Activated effector memory CD4-positive, alpha-beta T cell treated with Interleukin-2 at 50 U/mL for 16 hours (primary cell): ENCODE measurements around the gene TAMALIN.

Source experiments
- DNase-seq: peaks from one replicate; pipeline ENCODE4 v3.0.0-alpha.2; 2020

The TAMALIN gene

DNA sequence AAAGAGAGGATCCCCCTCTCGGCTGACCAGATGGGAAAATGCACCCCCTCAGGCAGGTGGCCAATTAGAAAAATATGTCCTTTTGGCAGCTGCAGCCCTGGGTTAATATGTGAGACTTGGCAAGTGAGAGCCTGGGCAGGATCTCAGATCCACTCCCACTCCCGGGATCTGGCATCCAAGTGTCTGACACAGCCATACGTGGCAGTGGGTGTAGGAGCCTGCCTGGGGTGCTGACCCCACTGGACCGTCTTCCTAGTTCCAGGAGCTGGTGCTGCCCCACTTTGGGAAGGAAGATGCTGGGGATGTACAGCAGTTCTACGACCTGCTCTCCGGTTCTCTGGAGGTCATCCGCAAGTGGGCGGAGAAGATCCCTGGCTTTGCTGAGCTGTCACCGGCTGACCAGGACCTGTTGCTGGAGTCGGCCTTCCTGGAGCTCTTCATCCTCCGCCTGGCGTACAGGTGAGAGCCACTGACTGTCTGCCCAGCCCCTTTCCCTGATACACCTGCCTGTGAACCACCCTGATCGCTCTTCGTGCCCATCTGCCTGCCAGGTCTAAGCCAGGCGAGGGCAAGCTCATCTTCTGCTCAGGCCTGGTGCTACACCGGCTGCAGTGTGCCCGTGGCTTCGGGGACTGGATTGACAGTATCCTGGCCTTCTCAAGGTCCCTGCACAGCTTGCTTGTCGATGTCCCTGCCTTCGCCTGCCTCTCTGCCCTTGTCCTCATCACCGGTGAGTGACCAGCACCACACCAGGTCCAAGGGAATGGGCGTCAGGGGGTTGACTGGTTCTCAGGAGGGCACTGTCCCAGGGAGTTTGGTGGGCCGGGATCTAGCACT, 50.3 kb downstream of the TAMALIN start:
- DNase-seq: no peak

DNA sequence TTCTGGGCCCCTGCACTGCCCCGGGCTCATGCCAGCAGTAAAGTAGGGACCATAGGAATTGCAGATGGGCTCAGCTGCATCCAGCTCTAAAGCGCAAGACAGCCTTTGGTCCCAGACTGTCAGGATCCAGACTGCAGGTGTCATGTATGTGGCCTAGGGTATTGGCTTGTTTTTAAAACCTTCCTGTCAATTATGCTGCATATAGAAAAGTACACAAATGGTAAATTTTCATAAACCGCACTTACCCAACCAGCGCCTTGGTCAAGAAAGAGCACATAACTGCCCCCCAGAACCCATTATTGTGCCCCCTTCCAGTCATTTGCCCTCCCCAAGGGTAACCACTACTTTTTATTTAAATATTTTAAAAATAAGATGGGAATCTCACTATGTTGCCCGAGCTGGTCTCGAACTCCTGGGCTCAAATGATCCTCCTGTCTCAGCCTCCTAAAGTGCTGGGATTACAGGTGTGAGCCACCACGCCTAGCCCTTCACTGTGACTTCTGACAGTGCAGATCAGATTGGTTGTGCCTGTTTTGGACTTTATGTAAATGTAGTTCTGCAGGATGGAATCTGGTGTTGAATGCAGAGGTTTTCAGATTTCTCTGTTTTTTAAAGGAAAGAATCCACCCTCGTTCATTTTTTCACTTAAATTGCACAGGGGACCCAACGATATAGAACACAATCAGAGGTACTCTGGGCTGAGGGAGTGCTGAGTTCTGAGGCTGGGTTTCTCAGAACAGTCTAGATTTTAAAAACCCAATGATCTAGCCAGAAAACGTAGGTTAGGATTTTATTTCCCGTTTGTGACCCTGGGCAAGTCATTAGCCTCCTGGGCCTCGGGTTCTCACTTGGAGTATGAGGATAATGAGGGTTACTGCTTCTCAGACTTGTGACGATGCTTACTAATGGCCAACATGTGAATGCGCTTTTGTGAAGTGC, 51.2 kb downstream of the TAMALIN start:
- DNase-seq: no peak

DNA sequence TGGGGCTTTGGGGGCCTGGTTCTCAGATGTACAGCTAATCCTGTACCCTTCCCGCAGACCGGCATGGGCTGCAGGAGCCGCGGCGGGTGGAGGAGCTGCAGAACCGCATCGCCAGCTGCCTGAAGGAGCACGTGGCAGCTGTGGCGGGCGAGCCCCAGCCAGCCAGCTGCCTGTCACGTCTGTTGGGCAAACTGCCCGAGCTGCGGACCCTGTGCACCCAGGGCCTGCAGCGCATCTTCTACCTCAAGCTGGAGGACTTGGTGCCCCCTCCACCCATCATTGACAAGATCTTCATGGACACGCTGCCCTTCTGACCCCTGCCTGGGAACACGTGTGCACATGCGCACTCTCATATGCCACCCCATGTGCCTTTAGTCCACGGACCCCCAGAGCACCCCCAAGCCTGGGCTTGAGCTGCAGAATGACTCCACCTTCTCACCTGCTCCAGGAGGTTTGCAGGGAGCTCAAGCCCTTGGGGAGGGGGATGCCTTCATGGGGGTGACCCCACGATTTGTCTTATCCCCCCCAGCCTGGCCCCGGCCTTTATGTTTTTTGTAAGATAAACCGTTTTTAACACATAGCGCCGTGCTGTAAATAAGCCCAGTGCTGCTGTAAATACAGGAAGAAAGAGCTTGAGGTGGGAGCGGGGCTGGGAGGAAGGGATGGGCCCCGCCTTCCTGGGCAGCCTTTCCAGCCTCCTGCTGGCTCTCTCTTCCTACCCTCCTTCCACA, 52.0 kb downstream of the TAMALIN start:
- no peak for DNase-seq

DNA sequence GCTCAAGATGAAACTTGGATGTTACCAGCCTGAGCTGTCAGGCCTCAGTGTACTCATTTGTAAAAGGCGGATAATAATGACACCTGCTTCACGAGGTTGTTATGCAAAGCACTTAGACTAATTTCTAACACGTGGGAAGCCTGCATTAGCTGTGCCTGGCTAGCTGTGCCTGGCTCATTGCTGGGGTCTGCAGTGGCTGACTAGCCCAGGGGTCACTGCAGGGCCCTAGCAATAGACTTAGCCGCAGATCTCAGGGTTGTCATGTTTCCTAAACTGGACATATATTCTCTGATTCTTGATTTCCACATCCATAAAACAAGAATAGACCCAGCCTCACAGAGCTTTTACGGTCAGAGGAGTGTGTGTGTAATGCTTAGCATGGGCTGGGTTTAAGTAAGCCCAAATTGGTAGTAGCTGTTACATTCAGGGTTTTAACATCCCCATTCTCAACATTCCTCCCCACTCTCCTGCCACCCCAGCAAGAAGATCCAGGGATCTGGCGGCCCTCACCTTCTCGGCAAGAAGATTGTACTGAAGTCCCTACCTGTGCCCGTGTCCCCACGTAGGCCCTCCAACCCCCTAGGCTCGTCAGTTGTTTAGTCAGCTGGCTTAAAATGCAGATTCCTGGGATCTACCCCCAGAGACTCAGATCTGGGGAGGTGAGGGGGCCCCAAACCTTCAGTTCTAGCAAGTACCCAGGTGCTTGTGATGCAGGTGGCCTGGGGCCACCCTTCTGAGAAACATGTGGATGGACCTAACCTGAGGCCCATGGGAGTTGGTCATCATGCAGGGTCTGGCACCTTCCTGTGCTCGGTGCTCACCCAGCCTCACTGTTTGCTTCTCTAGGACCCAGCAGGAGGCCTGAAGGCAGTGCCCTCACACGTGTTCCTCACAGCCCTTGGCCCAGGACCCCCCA, 53.1 kb downstream of the TAMALIN start:
- no peak for DNase-seq

DNA sequence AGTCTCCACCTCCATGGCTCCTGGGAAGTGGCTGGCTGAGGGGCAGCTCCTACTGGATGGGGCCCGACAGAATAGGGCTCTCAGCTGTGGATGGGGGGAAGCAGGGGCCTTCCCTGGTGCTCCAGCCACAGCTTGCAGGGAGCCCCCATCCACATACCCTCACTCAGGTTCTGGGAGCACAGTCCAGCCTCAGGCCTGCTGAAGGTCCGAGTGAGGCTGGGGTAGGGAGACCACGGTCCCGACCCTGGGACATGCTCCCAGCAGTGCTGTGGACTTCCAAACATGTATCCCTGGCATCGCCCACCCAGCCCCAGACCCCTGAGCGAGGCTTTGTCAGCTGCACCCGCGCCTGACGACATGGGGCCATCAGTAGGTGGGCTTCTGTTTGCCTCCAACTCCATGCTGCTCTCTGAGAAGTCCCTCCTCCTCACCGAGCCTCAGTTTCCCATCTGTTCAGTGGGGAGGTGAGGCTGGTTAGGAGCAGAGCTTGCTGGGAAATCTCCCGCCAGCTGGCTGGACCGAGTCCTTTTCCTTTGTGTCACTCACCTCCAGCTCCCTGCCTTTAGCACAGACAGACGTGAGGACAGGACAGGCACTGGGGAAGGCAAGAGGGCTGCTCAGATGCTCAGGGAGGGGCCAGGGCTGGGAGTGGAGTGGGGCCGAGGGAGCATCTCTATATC, 53.9 kb downstream of the TAMALIN start:
- no peak for DNase-seq

DNA sequence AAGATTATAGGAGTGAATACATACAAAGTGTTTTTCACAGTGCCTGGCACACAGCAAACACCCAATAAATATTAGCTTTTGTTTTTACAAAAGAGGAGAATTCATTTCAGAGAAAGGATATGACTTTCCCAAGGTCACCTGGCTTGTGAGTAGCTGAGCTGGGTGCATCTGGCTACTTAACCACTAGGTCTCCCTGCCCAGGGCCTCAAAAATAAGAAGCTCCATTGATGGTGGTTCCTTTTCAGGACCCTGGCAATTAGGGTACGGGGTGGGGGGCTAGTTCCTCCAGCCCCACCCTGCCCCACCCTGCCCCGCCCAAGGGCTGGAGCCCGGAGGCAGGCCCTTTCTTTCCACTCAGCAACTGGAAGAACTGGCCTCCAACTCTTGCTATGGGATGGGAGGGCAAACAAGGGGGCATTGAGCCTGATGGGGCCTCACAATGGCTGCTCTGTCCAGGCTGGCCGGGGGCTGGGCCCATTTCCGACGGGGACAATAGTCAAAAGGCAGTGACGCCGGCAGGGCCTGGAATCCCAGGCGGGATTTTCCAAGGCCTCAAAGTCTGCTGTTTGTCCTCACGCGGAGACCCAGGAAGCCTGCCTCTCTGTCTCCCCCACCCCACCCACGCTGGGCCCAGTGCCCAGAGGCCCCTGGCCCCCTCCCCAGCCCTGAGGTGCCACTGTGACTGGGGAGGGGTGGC, 54.9 kb downstream of the TAMALIN start:
- DNase-seq: no peak

DNA sequence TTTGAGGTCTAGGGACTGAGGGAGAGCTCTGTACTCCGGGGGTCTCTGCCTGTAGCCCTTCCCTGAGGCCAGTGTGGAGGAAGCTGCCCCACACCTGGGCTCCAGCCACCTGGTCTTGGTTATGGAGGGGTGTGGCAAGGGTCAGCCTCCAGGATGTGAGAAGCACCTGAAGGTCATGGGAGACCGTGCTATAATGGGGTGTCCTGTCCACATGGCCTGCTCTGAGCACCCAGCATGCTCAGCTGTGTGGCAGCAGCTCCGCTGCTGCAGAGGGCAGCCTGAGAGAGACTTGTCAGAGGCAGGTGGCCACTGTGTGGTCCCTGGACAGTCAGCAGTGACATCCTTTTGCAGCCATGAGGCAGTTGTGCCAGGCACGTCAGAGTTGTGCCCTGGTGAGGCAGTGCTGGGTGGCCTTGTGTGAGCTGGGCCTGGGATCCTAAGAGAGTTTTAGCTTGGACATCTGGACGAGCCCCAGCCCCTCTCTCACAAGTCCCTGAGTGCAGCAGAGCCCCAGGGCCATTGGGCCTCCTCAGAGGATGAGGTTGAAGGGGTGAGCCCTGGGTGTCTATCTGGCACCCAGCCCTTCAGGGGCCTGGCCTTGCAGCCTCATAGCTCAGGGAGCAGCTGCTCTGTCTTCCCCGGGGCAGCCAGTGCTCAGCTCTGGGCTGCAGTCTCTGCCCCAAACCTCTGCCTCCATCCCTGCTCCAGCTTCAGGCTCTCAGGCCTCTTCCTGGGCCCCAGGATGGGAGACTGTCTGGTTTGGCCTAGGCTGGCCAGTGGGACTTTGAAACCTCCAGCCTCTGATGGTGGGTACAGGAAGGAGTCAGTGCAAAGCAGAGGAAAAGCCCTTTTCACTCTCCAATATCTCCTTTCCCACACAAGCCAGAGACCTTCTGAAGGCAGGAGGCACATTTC, 55.7 kb downstream of the TAMALIN start:
- DNase-seq: no peak

DNA sequence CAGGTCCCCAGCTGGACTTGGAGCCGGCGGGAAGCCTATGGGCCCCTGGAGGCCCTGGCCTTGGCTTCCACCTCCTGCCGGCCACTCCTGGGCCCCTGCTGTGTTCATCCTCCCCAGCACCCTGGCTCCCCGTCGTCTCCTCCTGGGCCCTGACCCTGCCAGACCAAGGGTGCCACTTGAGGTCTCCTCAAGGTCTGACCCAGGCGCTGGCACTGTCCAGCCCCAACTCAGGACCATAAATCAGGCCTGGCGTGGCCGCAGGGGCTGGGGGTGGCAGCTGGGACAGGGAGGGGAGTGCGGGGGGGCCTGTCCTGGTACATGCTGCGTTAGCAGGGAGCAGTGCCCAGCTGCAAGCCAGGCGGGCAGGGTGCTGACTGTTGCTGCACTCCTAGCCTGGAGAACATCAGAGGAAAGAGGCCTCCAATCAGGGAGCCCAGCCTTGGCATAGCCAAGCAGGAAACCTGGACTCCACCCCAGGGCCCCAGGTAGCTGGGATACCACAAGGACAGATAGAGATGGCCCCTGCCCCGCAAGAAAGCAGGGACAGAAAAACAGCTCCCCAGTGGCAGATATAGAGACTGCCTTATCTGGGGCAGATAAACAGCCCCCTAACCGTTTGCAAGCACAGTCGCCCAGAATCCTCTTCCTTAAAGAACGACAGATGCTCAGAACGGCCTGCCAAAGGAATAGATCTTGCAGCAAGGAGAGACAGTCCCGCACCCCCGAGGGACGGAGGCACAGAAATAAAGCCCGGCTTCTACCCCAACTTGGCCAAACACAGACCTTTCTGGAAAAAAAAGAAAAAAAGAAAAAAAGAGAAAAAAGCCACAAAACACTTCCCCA, 56.6 kb downstream of the TAMALIN start:
- no peak for DNase-seq

DNA sequence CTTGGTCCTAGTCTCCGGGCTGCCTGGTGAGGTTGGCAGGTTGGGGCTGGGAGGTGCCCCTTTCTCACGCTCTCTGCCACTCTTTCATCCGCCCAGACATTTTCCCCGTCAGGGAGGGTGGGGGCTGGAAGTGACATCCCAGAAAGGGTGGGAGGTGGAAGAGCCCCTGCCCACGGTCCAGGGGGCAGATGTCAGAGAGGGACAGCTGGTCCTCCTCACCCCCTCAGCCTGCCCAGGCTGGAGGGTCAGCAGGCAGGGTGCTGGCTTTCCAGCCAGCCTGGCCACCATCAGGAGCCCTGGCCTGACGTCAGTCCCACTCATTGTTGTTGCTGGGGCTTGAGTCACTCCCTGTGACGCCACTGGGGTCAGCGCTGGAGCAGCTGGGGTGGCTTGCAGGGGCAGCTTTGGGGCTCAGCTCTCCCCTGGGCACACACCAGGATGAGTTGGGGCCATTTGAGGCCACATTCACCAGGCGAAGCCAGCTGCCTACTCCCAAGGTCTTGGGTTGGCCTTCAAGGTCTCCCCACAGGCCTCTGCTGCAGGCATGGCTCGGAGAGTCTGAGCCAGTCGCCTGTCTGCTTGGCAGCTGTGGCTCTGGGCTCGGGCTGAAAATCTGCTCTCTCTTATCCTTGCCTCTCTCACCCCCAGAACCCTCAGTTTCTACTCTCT, 57.4 kb downstream of the TAMALIN start:
- no peak for DNase-seq
